Measurements from ENCODE around the gene GRAMD4.
"Not testable (repeated sequence)": the region's sequence is repeated elsewhere in the genome, so short reads cannot be mapped to it uniquely, and the experiment has no call there.

GRAMD4 gene

DNA sequence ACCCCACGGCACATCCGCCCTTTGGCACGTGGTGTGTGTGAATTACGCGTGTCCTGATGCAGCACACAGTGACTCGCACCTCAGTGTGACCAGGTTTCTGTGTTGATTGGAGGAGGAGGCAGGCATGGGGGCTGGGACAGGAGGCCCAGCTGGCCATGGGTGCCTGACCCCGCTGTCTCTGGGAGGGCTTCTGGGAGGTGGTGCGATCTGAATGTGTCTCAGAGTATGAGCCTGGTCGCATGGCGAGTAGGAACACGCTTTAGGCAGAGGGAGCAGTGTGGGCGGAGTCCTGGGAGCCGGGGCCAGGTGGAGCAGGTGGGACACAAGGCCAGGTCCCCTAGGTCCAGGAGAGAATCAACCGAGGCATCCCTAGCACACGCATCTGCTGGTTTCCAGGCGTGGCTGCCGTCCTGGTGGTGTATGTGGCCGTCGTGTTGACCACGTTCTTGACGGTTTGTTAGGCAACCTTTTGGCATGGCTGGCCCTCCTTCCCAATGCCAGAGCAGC, 5.7 kb downstream of the GRAMD4 start:
- intact Hi-C loops (cut with micrococcal nuclease) = loop anchor here (10.0 kb wide), 1 partner anchor 49 kb away; no protein-coding TSS in a partner anchor
- H3K27ac Mint-ChIP-seq = peak overlapping the region; percentile 59

DNA sequence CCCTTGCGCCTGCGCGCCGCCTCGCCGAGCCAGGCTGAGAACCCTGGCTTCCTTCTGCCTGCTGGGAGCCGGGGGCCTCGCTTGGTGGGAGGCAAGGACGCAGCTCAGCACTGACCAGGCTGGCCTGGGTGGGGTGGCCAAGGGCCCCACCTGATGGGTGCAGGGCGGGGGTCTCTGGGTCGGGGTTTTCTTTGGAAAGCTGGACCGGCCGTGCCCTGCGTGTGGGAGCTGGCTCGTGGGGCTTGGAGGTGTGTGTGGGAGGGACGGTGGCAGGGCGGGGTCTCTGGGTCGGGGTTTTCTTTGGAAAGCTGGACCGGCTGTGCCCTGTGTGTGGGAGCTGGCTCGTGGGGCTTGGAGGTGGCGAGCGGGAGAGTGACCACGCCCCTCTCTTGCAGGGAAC, 6.2 kb downstream of the GRAMD4 start:
- H3K36me3 Mint-ChIP-seq (ENCODE audit: low read depth) = peaks cover 82% of the 10 kb centered on the region
- intact Hi-C loops (cut with micrococcal nuclease) = loop anchor here (10.0 kb wide), 1 partner anchor 48 kb away; no protein-coding TSS in a partner anchor
- H3K4me3 Mint-ChIP-seq = no peak overlapping the region
- H3K9me3 Mint-ChIP-seq = no peaks in the 10 kb centered on the region
- H3K4me1 Mint-ChIP-seq (ENCODE audit: low read depth) = peaks cover 59% of the 10 kb centered on the region
- H3K27ac Mint-ChIP-seq = peak overlapping the region; percentile 59
- no peaks in the 10 kb centered on the region for H3K27me3 Mint-ChIP-seq

More for the DNA sequence above, 5.7 kb downstream of the GRAMD4 start:
- peaks cover 63% of the 10 kb centered on the region for H3K4me1 Mint-ChIP-seq (ENCODE audit: low read depth)
- H3K4me3 Mint-ChIP-seq = no peak overlapping the region
- H3K9me3 Mint-ChIP-seq = no peaks in the 10 kb centered on the region
- peaks cover 81% of the 10 kb centered on the region for H3K36me3 Mint-ChIP-seq (ENCODE audit: low read depth)
- H3K27me3 Mint-ChIP-seq = no peaks in the 10 kb centered on the region

DNA sequence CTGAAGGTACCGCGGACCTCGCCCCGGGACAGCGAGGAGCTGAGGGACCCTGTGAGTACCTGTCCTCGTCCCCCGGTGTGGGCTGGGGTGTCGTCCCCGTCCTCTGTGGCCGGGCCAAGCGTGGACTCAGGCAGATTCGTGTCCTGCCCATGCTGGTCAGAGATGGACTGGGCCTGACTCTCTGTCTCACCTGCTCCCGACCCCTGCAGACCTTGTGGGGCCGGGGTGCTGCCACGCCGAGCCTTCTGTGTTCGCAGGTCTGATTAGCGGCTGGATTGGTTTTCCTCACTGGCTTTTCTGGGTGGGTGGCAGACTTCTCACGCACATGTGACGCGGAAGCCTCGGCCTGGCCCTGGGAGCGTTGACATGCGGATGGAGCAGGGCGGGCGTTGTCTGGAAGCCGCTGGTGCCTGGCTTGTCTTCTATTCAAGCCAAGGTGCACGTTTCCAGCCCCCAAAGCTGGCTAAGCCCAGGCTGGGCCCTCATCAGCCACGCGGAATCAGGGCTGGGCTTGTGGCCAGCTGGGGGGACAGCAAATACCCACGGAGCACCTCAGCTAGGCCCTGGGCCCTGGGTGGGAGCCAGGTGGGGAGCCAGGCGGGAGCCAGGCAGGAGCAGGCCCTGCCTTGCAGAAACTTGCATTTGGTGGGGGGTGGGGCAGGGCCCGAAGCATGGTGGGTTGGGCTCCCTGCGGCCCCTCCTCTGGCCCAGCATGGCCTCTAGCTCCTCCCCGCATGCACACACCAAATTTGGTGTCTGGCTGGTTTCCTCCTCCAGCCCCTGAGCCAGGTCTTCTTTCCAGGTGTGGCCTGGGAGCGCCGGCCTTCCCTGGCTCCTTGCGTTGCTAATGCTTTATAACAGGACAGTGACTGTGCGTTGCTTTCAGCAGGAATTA, 7.0 kb downstream of the GRAMD4 start:
- Mint-ChIP-seq H3K9me3 (no peaks in the 10 kb centered on the region), H3K4me1 (ENCODE audit: low read depth) (peaks cover 55% of the 10 kb centered on the region), H3K27ac (peak overlapping the region; percentile 59), H3K4me3 (no peak overlapping the region), H3K36me3 (ENCODE audit: low read depth) (peaks cover 83% of the 10 kb centered on the region), H3K27me3 (no peaks in the 10 kb centered on the region)
- intact Hi-C loops (cut with micrococcal nuclease) = loop anchor here (10.0 kb wide), 1 partner anchor 48 kb away; no protein-coding TSS in a partner anchor

DNA sequence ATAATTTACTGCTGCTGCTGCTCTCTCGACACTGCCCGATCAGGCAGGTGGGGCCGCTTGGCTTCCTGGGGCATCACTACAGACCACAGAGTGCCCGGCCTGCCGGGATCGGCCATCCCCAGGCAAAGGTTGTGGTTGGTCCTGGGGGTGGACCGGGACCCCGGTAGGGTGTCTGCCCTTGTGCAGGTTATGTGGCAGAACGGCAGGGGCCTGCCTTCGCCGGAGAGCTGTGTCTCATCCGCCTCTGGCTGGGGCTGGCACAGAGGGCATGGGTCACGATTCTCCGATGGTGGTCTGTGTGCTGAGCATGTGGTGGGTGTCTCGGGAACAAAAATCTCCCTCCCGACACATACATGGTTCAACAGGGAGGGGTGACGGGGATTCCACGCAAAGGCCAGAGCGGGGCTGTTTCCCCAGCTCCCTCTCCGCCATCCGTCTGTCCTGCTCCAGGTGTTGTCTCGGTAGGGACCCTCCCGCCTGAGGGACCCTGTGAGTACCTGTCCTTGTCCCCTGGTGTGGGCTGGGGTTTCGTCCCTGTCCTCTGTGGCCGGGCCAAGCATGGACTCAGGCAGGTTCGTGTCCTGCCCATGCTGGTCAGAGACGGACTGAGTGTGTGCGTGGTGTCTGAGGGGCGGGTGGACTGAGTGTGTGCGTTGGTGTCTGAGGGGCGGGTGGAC, 7.8 kb downstream of the GRAMD4 start:
- Mint-ChIP-seq H3K4me3 (no peak overlapping the region), H3K27ac (no peak overlapping the region), H3K4me1 (ENCODE audit: low read depth) (peaks cover 49% of the 10 kb centered on the region), H3K9me3 (no peaks in the 10 kb centered on the region), H3K36me3 (ENCODE audit: low read depth) (peaks cover 90% of the 10 kb centered on the region), H3K27me3 (no peaks in the 10 kb centered on the region)
- intact Hi-C loops (cut with micrococcal nuclease) = loop anchor here (10.0 kb wide), 1 partner anchor 47 kb away; no protein-coding TSS in a partner anchor

DNA sequence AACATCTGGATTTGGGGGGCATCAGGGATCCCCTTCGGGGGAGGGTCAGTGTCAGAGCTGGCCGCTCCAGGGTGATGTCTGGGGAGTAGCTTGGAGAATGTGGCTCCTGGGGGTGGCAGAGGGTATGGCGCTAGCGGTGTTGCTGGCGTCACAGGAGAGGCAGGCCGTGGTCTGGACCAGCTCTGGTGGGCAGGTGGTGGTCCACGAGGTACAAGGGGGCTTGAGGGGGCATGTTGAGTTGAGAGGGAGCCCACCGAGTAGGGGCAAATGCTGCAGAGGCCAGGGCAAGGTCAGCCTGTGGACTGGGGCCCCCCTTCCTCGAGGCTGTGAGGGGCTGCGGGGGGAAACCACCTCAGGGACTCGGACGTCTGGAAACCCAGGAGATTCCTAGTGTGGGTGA, 8.6 kb downstream of the GRAMD4 start:
- Mint-ChIP-seq H3K36me3 (ENCODE audit: low read depth) (peaks cover 98% of the 10 kb centered on the region), H3K27ac (no peak overlapping the region), H3K4me3 (no peak overlapping the region), H3K4me1 (ENCODE audit: low read depth) (peaks cover 48% of the 10 kb centered on the region), H3K27me3 (no peaks in the 10 kb centered on the region), H3K9me3 (no peaks in the 10 kb centered on the region)
- intact Hi-C loops (cut with micrococcal nuclease) = loop anchor here (10.0 kb wide), 1 partner anchor 46 kb away; no protein-coding TSS in a partner anchor

DNA sequence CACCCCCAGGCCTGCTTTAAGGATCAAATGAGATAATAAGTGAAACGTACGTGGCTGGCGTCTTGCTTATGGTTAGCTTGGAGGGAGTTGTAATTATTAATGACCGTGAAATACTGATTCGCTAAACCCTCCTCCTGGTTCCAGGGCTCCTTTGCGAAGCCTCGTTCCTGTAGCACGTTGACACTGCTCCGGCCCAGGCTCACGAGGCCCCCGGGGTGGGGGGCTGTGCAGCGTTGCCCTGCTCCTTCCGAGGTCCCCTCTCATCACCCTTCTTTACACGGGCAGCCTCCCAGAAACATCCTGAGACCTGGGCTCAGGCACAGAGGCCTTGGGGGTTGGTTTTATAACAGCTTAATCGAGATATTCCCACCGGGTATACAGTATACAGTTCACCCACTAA, 9.1 kb downstream of the GRAMD4 start:
- Mint-ChIP-seq H3K4me1 (ENCODE audit: low read depth) (peaks cover 48% of the 10 kb centered on the region), H3K27ac (no peak overlapping the region), H3K36me3 (ENCODE audit: low read depth) (peaks cover 98% of the 10 kb centered on the region), H3K27me3 (no peaks in the 10 kb centered on the region), H3K4me3 (no peak overlapping the region), H3K9me3 (no peaks in the 10 kb centered on the region)
- intact Hi-C loops (cut with micrococcal nuclease) = loop anchor here (10.0 kb wide), 1 partner anchor 46 kb away; no protein-coding TSS in a partner anchor

DNA sequence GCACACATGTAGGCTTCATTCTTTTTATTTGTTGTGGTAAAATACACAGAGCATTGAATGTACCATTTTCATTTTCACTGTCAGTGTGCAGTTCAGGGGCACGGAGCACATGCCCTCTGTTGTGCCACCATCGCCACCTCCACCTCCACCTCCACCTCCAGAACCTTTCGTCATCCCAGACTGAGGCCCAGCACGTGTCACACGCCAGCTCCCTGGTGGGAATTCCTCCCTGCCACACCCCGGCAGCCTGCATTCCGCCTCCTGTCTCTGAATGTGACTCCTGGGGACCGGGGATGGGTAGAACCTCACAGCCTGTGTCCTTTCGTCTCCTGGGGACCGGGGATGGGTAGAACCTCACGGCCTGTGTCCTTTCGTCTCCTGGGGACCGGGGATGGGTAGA, 10.9 kb downstream of the GRAMD4 start:
- H3K4me1 Mint-ChIP-seq (ENCODE audit: low read depth) = peaks cover 39% of the 10 kb centered on the region
- H3K4me3 Mint-ChIP-seq = no peak overlapping the region
- H3K36me3 Mint-ChIP-seq (ENCODE audit: low read depth) = peaks cover 85% of the 10 kb centered on the region
- no peaks in the 10 kb centered on the region for H3K9me3 Mint-ChIP-seq
- intact Hi-C loops (cut with micrococcal nuclease) = no loop called here
- H3K27ac Mint-ChIP-seq = no peak overlapping the region
- H3K27me3 Mint-ChIP-seq = no peaks in the 10 kb centered on the region

DNA sequence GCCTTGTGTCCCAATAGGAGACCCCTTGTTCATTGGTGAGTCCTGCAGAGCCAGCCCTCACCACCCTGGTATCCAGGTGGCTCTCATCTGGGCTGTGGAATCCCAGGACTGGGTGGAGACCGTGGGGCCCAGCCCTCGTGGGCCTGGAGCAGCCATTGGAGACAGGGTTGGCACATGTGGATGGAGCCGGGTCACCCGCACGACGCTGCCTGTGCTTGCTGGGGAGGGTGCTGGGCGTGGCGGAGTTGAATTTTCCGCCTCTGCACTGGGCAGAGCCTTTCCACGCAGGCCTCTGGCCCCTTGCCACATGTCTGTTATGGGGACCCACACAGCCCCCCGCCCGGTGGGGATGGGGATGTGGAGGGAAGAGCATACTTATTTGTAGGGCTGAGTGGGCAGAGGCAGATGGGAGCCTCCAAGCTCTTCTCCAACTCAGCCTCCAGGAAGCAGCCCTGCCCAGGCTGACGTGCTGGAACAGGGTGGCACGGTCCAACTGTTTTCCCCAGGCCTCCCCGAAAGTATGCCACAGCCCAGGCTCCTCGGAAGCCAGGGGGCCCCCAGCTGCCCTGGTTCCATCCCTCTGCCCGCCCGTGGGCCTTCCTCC, 12.6 kb downstream of the GRAMD4 start:
- Mint-ChIP-seq H3K4me3 (no peak overlapping the region), H3K9me3 (no peaks in the 10 kb centered on the region), H3K4me1 (ENCODE audit: low read depth) (peaks cover 39% of the 10 kb centered on the region), H3K27me3 (no peaks in the 10 kb centered on the region), H3K27ac (no peak overlapping the region), H3K36me3 (ENCODE audit: low read depth) (peaks cover 85% of the 10 kb centered on the region)
- intact Hi-C loops (cut with micrococcal nuclease) = no loop called here

DNA sequence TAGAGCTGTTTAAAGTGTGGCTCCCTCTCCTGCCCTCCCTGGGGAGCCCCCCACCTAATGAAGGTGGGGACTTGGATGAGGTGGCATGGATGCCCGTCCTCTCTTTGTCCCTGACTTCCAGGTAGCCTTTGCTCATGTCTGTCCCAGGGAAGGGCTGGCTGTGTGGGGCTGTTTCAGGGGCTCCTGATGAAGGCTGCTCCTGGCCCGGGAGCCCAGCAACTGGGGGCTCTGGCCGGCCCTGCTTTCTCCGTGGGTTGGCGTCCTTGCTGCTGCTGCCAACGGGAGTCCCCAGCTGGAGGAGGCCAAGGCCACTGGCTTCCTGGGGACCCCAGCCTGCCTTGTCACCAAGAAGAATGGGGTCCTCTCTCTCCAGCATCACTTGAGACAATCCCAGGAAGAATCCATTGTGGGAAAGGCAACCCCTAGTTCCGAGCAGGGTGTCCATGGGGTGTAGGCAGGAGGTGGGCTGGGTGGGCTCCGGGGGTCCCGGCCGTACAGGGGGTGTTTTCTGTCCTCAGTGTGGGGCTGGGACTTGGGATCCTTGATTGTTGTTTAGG, 13.2 kb downstream of the GRAMD4 start:
- H3K9me3 Mint-ChIP-seq = no peaks in the 10 kb centered on the region
- H3K36me3 Mint-ChIP-seq (ENCODE audit: low read depth) = peaks cover 85% of the 10 kb centered on the region
- H3K27ac Mint-ChIP-seq = no peak overlapping the region
- peaks cover 41% of the 10 kb centered on the region for H3K4me1 Mint-ChIP-seq (ENCODE audit: low read depth)
- intact Hi-C loops (cut with micrococcal nuclease) = no loop called here
- no peak overlapping the region for H3K4me3 Mint-ChIP-seq
- no peaks in the 10 kb centered on the region for H3K27me3 Mint-ChIP-seq

DNA sequence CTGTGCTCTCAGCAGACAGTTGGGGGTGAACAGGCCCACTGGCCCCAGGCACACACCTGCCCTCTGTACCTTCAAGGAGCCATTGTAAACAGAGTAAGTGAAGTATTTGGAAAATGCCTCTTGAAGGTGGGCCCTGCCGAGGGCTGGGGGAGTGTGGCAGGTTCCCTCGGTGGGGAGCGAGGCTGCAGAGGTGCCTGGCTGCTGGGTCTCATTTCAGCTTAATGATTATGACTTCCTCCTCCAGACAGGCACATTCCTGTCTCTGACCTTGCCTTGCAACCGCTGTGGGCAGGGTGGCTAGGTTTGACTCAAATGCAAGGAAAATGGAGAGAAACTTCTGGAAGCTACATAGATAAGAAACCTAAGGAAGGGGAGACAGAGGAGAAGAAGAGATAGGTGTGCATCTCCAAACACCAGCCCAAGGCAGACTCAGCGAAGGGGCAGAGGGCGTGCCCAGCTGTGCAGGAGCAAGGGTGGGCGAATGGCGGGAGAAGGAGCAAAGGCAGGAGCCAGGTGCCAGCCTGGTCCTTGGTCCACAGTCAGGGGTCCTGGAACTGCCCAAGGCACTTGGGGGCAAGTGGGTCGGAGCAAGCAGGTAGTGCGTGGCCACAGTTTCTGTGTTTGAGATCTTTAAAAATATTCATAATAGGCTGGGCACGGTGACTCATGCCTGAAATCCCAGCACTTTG, 14.0 kb downstream of the GRAMD4 start:
- no peaks in the 10 kb centered on the region for H3K9me3 Mint-ChIP-seq
- no peaks in the 10 kb centered on the region for H3K27me3 Mint-ChIP-seq
- intact Hi-C loops (cut with micrococcal nuclease) = no loop called here
- peaks cover 48% of the 10 kb centered on the region for H3K4me1 Mint-ChIP-seq (ENCODE audit: low read depth)
- peaks cover 85% of the 10 kb centered on the region for H3K36me3 Mint-ChIP-seq (ENCODE audit: low read depth)
- H3K4me3 Mint-ChIP-seq = no peak overlapping the region
- peak overlapping the region; percentile 0 for H3K27ac Mint-ChIP-seq

DNA sequence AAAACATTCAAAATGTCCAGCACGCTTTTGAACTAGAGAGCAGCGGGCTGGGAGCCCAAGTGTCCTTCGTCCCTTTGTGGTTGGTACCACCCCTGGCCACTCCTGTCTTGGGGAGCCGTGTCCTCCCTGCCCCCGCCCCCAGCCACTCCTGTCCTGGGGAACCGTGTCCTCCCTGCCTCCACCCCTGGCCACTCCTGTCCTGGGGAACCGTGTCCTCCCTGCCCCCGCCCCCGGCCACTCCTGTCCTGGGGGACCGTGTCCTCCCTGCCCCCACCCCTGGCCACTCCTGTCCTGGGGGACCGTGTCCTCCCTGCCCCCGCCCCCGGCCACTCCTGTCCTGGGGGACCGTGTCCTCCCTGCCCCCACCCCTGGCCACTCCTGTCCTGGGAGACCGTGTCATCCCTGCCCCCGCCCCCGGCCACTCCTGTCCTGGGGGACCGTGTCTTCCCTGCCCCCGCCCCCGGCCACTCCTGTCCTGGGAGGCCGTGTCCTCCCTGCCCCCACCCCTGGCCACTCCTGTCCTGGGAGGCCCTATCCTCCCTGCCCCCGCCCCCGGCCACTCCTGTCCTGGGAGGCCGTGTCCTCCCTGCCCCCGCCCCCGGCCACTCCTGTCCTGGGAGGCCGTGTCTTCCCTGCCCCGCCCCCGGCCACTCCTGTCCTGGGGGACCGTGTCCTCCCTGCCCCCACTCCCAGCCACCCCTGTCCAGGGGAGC, 14.9 kb downstream of the GRAMD4 start:
- H3K4me3 Mint-ChIP-seq; H3K9me3 Mint-ChIP-seq; H3K27ac Mint-ChIP-seq; H3K27me3 Mint-ChIP-seq; intact Hi-C loops (cut with micrococcal nuclease): not testable (repeated sequence)
- Mint-ChIP-seq H3K36me3 (ENCODE audit: low read depth) (peaks cover 85% of the 10 kb centered on the region), H3K4me1 (ENCODE audit: low read depth) (peaks cover 50% of the 10 kb centered on the region)

DNA sequence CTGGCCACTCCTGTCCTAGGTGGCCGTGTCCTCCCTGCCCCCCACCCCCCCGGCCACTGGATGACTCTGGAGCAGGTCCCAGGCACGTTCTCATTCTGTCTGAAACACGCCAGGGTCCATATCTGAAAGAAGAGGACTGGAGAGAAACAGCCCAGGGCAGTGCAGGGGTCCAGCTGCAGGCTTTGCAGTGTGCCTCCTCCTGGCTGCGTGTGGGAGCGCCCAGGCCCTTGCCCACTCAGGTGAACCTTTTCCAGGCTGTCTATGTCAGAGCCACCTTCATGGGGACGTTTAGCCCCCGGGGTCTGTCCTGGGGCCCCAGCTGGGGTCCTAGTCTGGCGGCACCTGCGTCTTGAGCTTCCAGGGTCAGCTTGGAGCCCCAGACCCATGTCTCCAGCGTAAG, 15.6 kb downstream of the GRAMD4 start:
- H3K36me3 Mint-ChIP-seq (ENCODE audit: low read depth) = peaks cover 84% of the 10 kb centered on the region
- intact Hi-C loops (cut with micrococcal nuclease) = no loop called here

More for the DNA sequence above, 15.6 kb downstream of the GRAMD4 start:
- Mint-ChIP-seq H3K9me3 (no peaks in the 10 kb centered on the region), H3K27ac (no peak overlapping the region), H3K4me3 (no peak overlapping the region), H3K4me1 (ENCODE audit: low read depth) (peaks cover 50% of the 10 kb centered on the region), H3K27me3 (no peaks in the 10 kb centered on the region)

Data from dendritic cell treated with granulocyte-macrophage colony-stimulating factor and Interleukin-4, amounts not matched to agents 40 ng/mL and 50 ng/mL, for 4 days (primary cell).